ENCODE measurements around the gene CD160.

The CD160 gene

DNA sequence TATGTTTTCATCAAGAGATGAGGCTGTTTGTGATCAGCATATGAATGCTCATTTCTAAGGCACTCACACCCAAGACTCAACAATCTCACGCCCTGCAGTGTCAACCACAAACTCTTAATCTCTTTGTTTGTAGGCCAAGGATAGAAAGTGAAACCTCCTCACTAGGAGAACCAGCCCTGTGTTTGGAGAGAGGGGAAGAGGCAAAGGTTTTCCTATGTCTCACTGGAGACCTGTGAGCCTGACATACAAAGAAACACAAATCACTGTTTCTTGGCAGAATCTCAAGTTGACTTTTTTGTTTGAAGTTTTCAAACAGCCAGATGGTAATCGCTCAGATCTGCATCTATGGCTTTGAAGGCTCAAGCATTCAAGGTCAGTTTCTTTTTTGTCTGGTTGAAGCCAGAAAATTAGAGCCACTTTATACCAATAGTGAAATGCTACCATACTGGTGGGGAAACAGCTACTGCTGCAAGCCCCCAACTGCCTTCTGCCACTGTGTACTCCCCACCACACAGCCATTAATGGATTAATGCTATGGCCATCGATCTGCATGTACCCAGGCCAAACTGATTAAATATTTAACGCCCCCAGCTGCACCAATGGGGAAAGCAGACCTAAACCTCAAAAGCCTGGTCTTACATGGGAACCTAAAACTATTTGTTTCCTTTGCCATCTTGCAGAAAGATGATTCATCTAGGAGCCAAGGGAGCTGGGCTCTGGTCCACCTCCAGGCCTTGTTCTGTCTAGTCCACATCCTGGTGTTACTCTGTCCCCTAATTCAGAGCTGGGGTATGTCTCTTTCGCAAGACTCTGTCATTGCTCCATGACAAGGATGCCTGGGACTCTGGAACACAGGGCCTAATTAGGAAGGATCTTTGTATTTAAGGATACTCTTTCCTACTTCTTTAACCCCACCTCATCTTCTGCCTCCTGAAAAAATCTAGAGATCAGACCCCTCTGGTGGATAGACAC lies 28.4 kb upstream of the CD160 start:
- H3K27me3 ChIP-seq (ENCODE audit: insufficient read depth, low read length, poor library complexity): no peaks in the 10 kb centered on the region
- no peak overlapping the region for H2AFZ ChIP-seq (ENCODE audit: low read depth, low read length)
- peak; percentile 97 for ATAC-seq (ENCODE audit: insufficient read depth, low read depth)
- no peaks in the 10 kb centered on the region for H3K9me3 ChIP-seq (ENCODE audit: insufficient read depth, low read length, severe bottlenecking)
- TF ChIP-seq, protein P1, sequence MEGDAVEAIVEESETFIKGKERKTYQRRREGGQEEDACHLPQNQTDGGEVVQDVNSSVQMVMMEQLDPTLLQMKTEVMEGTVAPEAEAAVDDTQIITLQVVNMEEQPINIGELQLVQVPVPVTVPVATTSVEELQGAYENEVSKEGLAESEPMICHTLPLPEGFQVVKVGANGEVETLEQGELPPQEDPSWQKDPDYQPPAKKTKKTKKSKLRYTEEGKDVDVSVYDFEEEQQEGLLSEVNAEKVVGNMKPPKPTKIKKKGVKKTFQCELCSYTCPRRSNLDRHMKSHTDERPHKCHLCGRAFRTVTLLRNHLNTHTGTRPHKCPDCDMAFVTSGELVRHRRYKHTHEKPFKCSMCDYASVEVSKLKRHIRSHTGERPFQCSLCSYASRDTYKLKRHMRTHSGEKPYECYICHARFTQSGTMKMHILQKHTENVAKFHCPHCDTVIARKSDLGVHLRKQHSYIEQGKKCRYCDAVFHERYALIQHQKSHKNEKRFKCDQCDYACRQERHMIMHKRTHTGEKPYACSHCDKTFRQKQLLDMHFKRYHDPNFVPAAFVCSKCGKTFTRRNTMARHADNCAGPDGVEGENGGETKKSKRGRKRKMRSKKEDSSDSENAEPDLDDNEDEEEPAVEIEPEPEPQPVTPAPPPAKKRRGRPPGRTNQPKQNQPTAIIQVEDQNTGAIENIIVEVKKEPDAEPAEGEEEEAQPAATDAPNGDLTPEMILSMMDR (IDR thresholded peaks at IDR 0.05; ENCODE audit: borderline replicate concordance, extremely low read depth, low read length, poor library complexity, severe bottlenecking): no peak
- TF ChIP-seq EZH2 (IDR thresholded peaks at IDR 0.05; ENCODE audit: borderline replicate concordance, low read depth, low read length, severe bottlenecking): no peak
- H3K36me3 ChIP-seq (ENCODE audit: insufficient read depth, low read length): no peaks in the 10 kb centered on the region
- no peaks in the 10 kb centered on the region for H4K20me1 ChIP-seq (ENCODE audit: insufficient read depth, low read length)
- H3K27ac ChIP-seq (ENCODE audit: low read length): no peak overlapping the region
- no peaks in the 10 kb centered on the region for H3K79me2 ChIP-seq (ENCODE audit: insufficient read depth, low read length)
- H3K9ac ChIP-seq (ENCODE audit: low read depth, low read length): no peak overlapping the region
- H3K4me2 ChIP-seq (ENCODE audit: insufficient read depth, low read length): peak overlapping the region; percentile 6; the same call in 1 of the 2 replicates
- DNase-seq: peak; percentile 63
- no peak overlapping the region for H3K4me3 ChIP-seq (ENCODE audit: low read depth in 1 of 2, low read length in 2 of 2)
- H3K4me1 ChIP-seq (ENCODE audit: insufficient read depth, low read length): peaks cover 17% of the 10 kb centered on the region

DNA sequence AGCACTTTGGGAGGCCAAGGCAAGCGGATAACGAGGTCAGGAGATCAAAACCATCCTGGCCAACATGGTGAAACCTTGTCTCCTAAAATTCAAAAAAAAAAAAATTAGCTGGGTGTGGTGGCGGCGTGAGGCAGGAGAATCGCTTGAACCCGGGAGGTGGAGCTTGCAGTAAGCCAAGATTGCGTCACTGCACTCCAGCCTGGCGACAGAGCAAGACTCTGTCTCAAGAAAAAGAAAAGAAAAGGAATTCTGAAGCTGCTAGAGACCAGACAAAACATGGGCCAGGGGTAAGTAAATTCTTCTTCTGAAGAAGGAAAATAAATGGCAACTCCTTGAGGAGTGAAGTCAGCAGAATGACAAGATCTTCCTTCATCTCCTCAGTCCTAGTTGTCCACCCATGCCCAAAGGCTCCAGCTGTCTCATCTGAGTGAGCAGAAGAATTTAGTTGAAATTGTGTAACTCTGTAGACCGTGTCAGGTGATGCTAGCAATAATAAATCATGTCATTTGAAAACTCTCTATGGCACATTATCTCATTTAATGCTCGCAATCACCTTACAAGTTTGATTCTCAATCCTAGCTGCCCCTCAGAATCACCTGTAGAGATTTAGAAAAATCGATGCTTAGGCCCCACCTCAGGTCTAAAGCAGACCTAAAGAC lies 26.4 kb upstream of the CD160 start:
- Histone ChIP-seq H3K4me2 (ENCODE audit: insufficient read depth, low read length) (no peak overlapping the region), H3K27me3 (ENCODE audit: insufficient read depth, low read length, poor library complexity) (no peaks in the 10 kb centered on the region), H3K27ac (ENCODE audit: low read length) (no peak overlapping the region), H4K20me1 (ENCODE audit: insufficient read depth, low read length) (no peaks in the 10 kb centered on the region), H3K4me1 (ENCODE audit: insufficient read depth, low read length) (peaks cover 17% of the 10 kb centered on the region), H3K4me3 (ENCODE audit: low read depth in 1 of 2, low read length in 2 of 2) (no peak overlapping the region), H2AFZ (ENCODE audit: low read depth, low read length) (no peak overlapping the region), H3K36me3 (ENCODE audit: insufficient read depth, low read length) (no peaks in the 10 kb centered on the region), H3K9me3 (ENCODE audit: insufficient read depth, low read length, severe bottlenecking) (no peaks in the 10 kb centered on the region), H3K9ac (ENCODE audit: low read depth, low read length) (no peak overlapping the region), H3K79me2 (ENCODE audit: insufficient read depth, low read length) (no peaks in the 10 kb centered on the region)
- DNase-seq: no peak
- TF ChIP-seq, protein P1 (IDR thresholded peaks at IDR 0.05; ENCODE audit: borderline replicate concordance, extremely low read depth, low read length, poor library complexity, severe bottlenecking): no peak
- TF ChIP-seq EZH2 (IDR thresholded peaks at IDR 0.05; ENCODE audit: borderline replicate concordance, low read depth, low read length, severe bottlenecking): no peak
- no peak for ATAC-seq (ENCODE audit: insufficient read depth, low read depth)

DNA sequence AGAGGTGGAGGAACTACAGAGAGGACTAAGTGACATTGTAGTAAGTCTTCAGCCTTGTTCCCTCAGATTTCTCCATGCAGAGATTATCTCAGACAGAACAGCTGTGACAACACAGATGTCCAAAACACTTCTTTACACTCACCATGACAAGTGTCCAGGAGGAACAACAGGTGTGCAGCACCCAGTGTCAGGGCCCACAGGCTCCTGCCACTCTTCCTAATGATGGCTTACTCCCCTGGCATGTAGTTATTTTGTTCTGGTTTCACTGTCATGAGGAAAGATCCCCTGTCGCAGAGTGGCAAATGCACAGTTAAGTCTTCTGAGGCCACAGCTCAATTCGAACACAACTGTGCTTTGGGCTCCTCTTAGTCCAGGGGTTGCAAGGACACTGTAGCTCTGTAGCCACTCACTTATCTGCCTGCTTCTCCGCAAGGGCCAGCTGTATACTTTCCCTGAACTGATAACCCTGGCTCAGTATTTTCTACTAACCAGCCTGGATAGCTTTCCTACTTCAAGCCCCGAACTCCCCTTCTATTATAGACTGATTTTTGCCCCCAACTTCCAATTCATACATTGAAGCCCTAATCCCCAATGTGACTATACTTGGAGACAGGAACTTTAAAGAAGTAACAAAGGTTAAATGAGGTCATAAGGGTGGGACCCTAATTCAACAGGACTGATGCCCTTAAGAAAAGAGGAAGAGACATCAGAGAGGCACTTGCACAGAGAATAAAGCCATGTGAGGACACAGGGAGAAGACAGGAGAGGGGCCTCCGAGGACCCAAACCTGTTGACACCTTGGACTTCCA lies 23.3 kb upstream of the CD160 start:
- no peak for ATAC-seq (ENCODE audit: insufficient read depth, low read depth)
- Histone ChIP-seq H3K36me3 (ENCODE audit: insufficient read depth, low read length) (no peaks in the 10 kb centered on the region), H3K9me3 (ENCODE audit: insufficient read depth, low read length, severe bottlenecking) (no peaks in the 10 kb centered on the region), H3K27me3 (ENCODE audit: insufficient read depth, low read length, poor library complexity) (no peaks in the 10 kb centered on the region), H3K4me2 (ENCODE audit: insufficient read depth, low read length) (no peak overlapping the region), H3K9ac (ENCODE audit: low read depth, low read length) (no peak overlapping the region), H3K4me1 (ENCODE audit: insufficient read depth, low read length) (peaks cover under 1% of the 10 kb centered on the region; the same call in 1 of the 2 replicates), H3K27ac (ENCODE audit: low read length) (no peak overlapping the region), H3K79me2 (ENCODE audit: insufficient read depth, low read length) (no peaks in the 10 kb centered on the region), H3K4me3 (ENCODE audit: low read depth in 1 of 2, low read length in 2 of 2) (no peak overlapping the region), H2AFZ (ENCODE audit: low read depth, low read length) (no peak overlapping the region), H4K20me1 (ENCODE audit: insufficient read depth, low read length) (no peaks in the 10 kb centered on the region)
- TF ChIP-seq EZH2 (IDR thresholded peaks at IDR 0.05; ENCODE audit: borderline replicate concordance, low read depth, low read length, severe bottlenecking): no peak
- TF ChIP-seq, protein P1 (IDR thresholded peaks at IDR 0.05; ENCODE audit: borderline replicate concordance, extremely low read depth, low read length, poor library complexity, severe bottlenecking): no peak
- no peak for DNase-seq
